DOHH2 (cell line): ENCODE results near the gene WHRN.

Source experiments
- H3F3A ChIP-seq: fragments of 200-600 bp; sonication (generic), shearing (Covaris generic); 2 replicates; pipeline ENCODE4 v1.6.0; 2016; ENCODE audit warnings: antibody characterized with exemption, mild to moderate bottlenecking; ENCODE audit not compliant: control insufficient read depth, insufficient read depth
- H3K27ac ChIP-seq: fragments of 200-600 bp; sonication (generic); 2 replicates; pipeline ENCODE4 v1.5.1; 2014; ENCODE audit warnings: low read depth, mild to moderate bottlenecking, low read length, moderate library complexity
- H3K27me3 ChIP-seq: fragments of 200-600 bp; sonication (generic); 2 replicates; pipeline ENCODE4 v1.6.1; 2014; ENCODE audit warnings: mild to moderate bottlenecking, low read length, mixed read lengths; ENCODE audit not compliant: control insufficient read depth
- H3K36me3 ChIP-seq: fragments of 200-600 bp; sonication (generic); 2 replicates; pipeline ENCODE4 v1.6.1; 2014; ENCODE audit warnings: mild to moderate bottlenecking, low read length, moderate library complexity, mixed read lengths; ENCODE audit not compliant: control insufficient read depth
- H3K4me1 ChIP-seq: fragments of 200-600 bp; sonication (generic); 2 replicates; pipeline ENCODE4 v1.6.1; 2014; ENCODE audit warnings: mild to moderate bottlenecking, low read length, mixed read lengths; ENCODE audit not compliant: control insufficient read depth
- H3K4me2 ChIP-seq: fragments of 200-600 bp; sonication (generic); 2 replicates; pipeline ENCODE4 v1.6.0; 2014; ENCODE audit warnings: mild to moderate bottlenecking, low read length, moderate library complexity
- H3K4me3 ChIP-seq: fragments of 200-600 bp; sonication (generic); 2 replicates; pipeline ENCODE4 v1.5.1; 2014; ENCODE audit warnings: mild to moderate bottlenecking, low read length, mixed read lengths
- H3K79me2 ChIP-seq: fragments of 200-600 bp; sonication (generic); 2 replicates; pipeline ENCODE4 v1.6.1; 2014; ENCODE audit warnings: mild to moderate bottlenecking, low read length, mixed read lengths; ENCODE audit not compliant: control insufficient read depth
- H3K9me2 ChIP-seq: fragments of 200-600 bp; sonication (generic); replicated peaks from 2 replicates; pipeline ENCODE4 v1.6.1; 2014; ENCODE audit warnings: mild to moderate bottlenecking, low read length, mixed read lengths; ENCODE audit not compliant: control insufficient read depth
- H3K9me3 ChIP-seq: fragments of 200-600 bp; sonication (generic); 2 replicates; pipeline ENCODE4 v1.6.1; 2014; ENCODE audit warnings: antibody characterized with exemption, low read length, mixed read lengths; ENCODE audit not compliant: control insufficient read depth, insufficient read depth
- H4K20me1 ChIP-seq: fragments of 200-600 bp; sonication (generic); 2 replicates; pipeline ENCODE4 v1.6.0; 2014; ENCODE audit warnings: low read depth, mild to moderate bottlenecking, antibody characterized with exemption, low read length, moderate library complexity; ENCODE audit not compliant: control insufficient read depth, insufficient read depth
- CTCF ChIP-seq: fragments of 200-600 bp; sonication (generic); IDR thresholded peaks from one replicate; pipeline ENCODE4 v1.5.1; 2014; ENCODE audit warnings: antibody characterized with exemption, mild to moderate bottlenecking, low read depth, low read length; ENCODE audit not compliant: poor library complexity, severe bottlenecking
- EZH2phosphoT487 ChIP-seq: fragments of 200-600 bp; sonication (generic); IDR thresholded peaks from 2 replicates; pipeline ENCODE4 v1.6.1; 2017; ENCODE audit warnings: borderline replicate concordance, mild to moderate bottlenecking, antibody characterized with exemption, low read length, moderate library complexity, mixed read lengths

The WHRN gene

GRCh38 chr9:114518599-114519022 lies 13.3 kb upstream of the WHRN start:
- no peaks in the 10 kb centered on the region for H3K9me2 ChIP-seq
- H3K4me3 ChIP-seq: no peak overlapping the region
- H3K27ac ChIP-seq: no peak overlapping the region
- H4K20me1 ChIP-seq: no peaks in the 10 kb centered on the region
- H3K4me1 ChIP-seq: no peaks in the 10 kb centered on the region
- peaks cover 33% of the 10 kb centered on the region for H3K27me3 ChIP-seq
- no peak for TF ChIP-seq EZH2phosphoT487
- TF ChIP-seq CTCF: no peak
- H3K4me2 ChIP-seq: no peak overlapping the region
- no peaks in the 10 kb centered on the region for H3K79me2 ChIP-seq
- H3F3A ChIP-seq: no peaks in the 10 kb centered on the region
- no peaks in the 10 kb centered on the region for H3K9me3 ChIP-seq
- no peaks in the 10 kb centered on the region for H3K36me3 ChIP-seq

GRCh38 chr9:114518120-114518519 lies 12.8 kb upstream of the WHRN start:
- H3K79me2 ChIP-seq: no peaks in the 10 kb centered on the region
- H3K27ac ChIP-seq: no peak overlapping the region
- no peaks in the 10 kb centered on the region for H4K20me1 ChIP-seq
- no peak overlapping the region for H3K4me3 ChIP-seq
- no peak for TF ChIP-seq CTCF
- no peak for TF ChIP-seq EZH2phosphoT487
- H3F3A ChIP-seq: no peaks in the 10 kb centered on the region
- no peaks in the 10 kb centered on the region for H3K36me3 ChIP-seq
- H3K27me3 ChIP-seq: peaks cover 31% of the 10 kb centered on the region
- no peaks in the 10 kb centered on the region for H3K9me2 ChIP-seq
- no peaks in the 10 kb centered on the region for H3K9me3 ChIP-seq
- H3K4me1 ChIP-seq: no peaks in the 10 kb centered on the region
- H3K4me2 ChIP-seq: no peak overlapping the region

GRCh38 chr9:114516913-114517312 lies 11.6 kb upstream of the WHRN start:
- no peaks in the 10 kb centered on the region for H4K20me1 ChIP-seq
- H3F3A ChIP-seq: no peaks in the 10 kb centered on the region
- H3K9me3 ChIP-seq: no peaks in the 10 kb centered on the region
- TF ChIP-seq EZH2phosphoT487: no peak
- TF ChIP-seq CTCF: no peak
- H3K4me1 ChIP-seq: no peaks in the 10 kb centered on the region
- no peak overlapping the region for H3K4me3 ChIP-seq
- no peaks in the 10 kb centered on the region for H3K36me3 ChIP-seq
- peaks cover 26% of the 10 kb centered on the region for H3K27me3 ChIP-seq
- H3K4me2 ChIP-seq: no peak overlapping the region
- H3K79me2 ChIP-seq: no peaks in the 10 kb centered on the region
- no peak overlapping the region for H3K27ac ChIP-seq
- H3K9me2 ChIP-seq: no peaks in the 10 kb centered on the region

- Histone ChIP-seq H3K36me3 (no peaks in the 10 kb centered on the region), H4K20me1 (no peaks in the 10 kb centered on the region), H3K4me1 (no peaks in the 10 kb centered on the region), H3K4me3 (no peak overlapping the region), H3K4me2 (no peak overlapping the region), H3F3A (no peaks in the 10 kb centered on the region), H3K9me3 (no peaks in the 10 kb centered on the region), H3K27me3 (peaks cover 31% of the 10 kb centered on the region), H3K79me2 (no peaks in the 10 kb centered on the region), H3K27ac (no peak overlapping the region), H3K9me2 (no peaks in the 10 kb centered on the region)
- TF ChIP-seq CTCF: no peak
- TF ChIP-seq EZH2phosphoT487: no peak
Observed at GRCh38 chr9:114515528-114515927, 10.3 kb upstream of the WHRN start.
